Measurements from ENCODE around the gene EDAR.

EDAR gene

GRCh38 chr2:108852375-108852774 lies 136.6 kb downstream of the EDAR start:
- DNase-seq (ENCODE audit: low spot score), result no peak

GRCh38 chr2:108847000-108847399 lies 142.0 kb downstream of the EDAR start:
- no peak for DNase-seq (ENCODE audit: low spot score)

GRCh38 chr2:108845923-108846322 lies 143.1 kb downstream of the EDAR start:
- no peak for DNase-seq (ENCODE audit: low spot score)

Data from RKO (cell line).